ENCODE measurements around the gene NCKAP5.

The NCKAP5 gene

GRCh38 chr2:132915812-132916549 is 652.3 kb downstream of the NCKAP5 start:
- Histone ChIP-seq H3K27me3 (replicated peaks; ENCODE audit: control insufficient read depth, insufficient read depth, low read length) (no peaks in the 10 kb centered on the region), H3K36me3 (ENCODE audit: control insufficient read depth, insufficient read depth, low read length) (no peaks in the 10 kb centered on the region), H3K4me3 (replicated peaks; ENCODE audit: low read depth, low read length) (no peak overlapping the region)
- TF ChIP-seq, protein P1, sequence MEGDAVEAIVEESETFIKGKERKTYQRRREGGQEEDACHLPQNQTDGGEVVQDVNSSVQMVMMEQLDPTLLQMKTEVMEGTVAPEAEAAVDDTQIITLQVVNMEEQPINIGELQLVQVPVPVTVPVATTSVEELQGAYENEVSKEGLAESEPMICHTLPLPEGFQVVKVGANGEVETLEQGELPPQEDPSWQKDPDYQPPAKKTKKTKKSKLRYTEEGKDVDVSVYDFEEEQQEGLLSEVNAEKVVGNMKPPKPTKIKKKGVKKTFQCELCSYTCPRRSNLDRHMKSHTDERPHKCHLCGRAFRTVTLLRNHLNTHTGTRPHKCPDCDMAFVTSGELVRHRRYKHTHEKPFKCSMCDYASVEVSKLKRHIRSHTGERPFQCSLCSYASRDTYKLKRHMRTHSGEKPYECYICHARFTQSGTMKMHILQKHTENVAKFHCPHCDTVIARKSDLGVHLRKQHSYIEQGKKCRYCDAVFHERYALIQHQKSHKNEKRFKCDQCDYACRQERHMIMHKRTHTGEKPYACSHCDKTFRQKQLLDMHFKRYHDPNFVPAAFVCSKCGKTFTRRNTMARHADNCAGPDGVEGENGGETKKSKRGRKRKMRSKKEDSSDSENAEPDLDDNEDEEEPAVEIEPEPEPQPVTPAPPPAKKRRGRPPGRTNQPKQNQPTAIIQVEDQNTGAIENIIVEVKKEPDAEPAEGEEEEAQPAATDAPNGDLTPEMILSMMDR (IDR thresholded peaks at IDR 0.05; ENCODE audit: insufficient read depth, low read length, poor library complexity, severe bottlenecking) = no peak
- no peak for DNase-seq (ENCODE audit: extremely low read depth, insufficient read length)

DNA sequence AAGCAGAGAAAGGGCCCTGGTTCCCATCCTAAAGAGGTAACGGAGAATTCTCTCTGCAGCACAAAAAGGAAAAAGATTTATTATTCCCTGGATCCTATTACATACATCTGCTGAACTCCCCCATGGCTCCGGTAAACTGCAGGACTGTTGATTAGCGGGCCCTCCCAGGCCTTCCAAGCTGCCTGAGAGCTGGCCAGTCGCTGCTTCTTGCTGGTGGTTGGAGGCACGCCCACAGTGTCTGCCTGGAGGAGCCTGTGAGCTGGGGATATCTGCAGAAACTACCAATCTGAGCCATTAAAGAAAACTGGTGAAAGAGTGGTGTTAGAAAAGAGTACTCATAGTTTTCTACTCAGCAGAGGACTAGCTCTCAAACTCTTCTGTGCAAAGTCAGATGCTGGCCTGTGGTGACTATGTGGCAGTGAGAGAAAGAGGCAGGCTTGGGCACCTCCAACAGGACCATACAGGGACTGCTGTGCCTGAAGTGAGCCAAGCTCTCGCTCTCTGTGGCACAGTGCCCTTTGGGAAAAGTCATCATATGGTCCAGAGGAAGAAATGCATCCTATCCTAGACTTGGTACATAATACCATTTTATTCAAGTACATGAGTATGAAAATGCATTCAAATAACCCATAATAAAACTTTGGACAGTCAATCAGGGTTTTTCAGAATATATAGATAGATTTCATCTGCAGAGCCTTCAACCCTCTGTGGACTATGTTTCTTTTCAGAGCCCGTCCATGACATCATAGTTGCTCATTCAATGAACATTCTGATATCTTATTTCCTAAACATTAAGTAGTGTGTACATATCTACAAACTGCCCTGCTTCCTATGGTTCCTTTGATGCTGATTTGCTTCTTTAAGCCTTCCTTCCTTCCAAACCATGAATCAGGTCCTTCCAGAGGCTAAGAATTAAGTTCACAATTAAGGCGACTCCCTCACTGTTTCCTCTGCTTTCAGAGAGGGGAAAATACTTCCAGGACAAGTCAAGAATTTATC is 656.2 kb downstream of the NCKAP5 start:
- H3K27me3 ChIP-seq (replicated peaks; ENCODE audit: control insufficient read depth, insufficient read depth, low read length) = no peaks in the 10 kb centered on the region
- TF ChIP-seq, protein P1 (IDR thresholded peaks at IDR 0.05; ENCODE audit: insufficient read depth, low read length, poor library complexity, severe bottlenecking) = no peak
- no peak for DNase-seq (ENCODE audit: extremely low read depth, insufficient read length)

DNA sequence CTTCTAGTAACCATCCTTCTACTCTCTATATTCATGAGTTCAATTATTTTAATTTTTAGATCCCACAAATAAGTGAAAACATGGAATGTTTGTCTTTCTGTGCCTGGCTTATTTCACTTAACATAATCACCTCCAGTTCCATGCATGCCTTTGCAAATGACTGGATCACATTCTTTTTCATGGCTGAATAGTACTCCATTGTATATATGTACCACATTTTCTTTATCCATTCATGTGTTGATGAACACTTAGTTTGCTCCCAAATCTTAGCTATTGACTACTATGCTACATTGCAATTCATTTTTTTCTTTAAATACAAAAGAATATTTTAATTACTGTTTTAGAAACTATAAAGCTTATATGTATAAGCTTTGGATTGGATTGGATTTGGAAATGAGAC is 657.8 kb downstream of the NCKAP5 start:
- DNase-seq (ENCODE audit: extremely low read depth, insufficient read length) = no peak
- Histone ChIP-seq H3K4me3 (replicated peaks; ENCODE audit: low read depth, low read length) (no peak overlapping the region), H3K36me3 (ENCODE audit: control insufficient read depth, insufficient read depth, low read length) (no peaks in the 10 kb centered on the region), H3K27me3 (replicated peaks; ENCODE audit: control insufficient read depth, insufficient read depth, low read length) (no peaks in the 10 kb centered on the region)
- TF ChIP-seq, protein P1 (IDR thresholded peaks at IDR 0.05; ENCODE audit: insufficient read depth, low read length, poor library complexity, severe bottlenecking) = no peak

More for the DNA sequence above, 656.2 kb downstream of the NCKAP5 start:
- Histone ChIP-seq H3K4me3 (replicated peaks; ENCODE audit: low read depth, low read length) (no peak overlapping the region), H3K36me3 (ENCODE audit: control insufficient read depth, insufficient read depth, low read length) (no peaks in the 10 kb centered on the region)

GRCh38 chr2:132909427-132909826 is 658.8 kb downstream of the NCKAP5 start:
- TF ChIP-seq, protein P1 (IDR thresholded peaks at IDR 0.05; ENCODE audit: insufficient read depth, low read length, poor library complexity, severe bottlenecking) = no peak
- Histone ChIP-seq H3K36me3 (ENCODE audit: control insufficient read depth, insufficient read depth, low read length) (no peaks in the 10 kb centered on the region), H3K4me3 (replicated peaks; ENCODE audit: low read depth, low read length) (no peak overlapping the region), H3K27me3 (replicated peaks; ENCODE audit: control insufficient read depth, insufficient read depth, low read length) (no peaks in the 10 kb centered on the region)
- no peak for DNase-seq (ENCODE audit: extremely low read depth, insufficient read length)

DNA sequence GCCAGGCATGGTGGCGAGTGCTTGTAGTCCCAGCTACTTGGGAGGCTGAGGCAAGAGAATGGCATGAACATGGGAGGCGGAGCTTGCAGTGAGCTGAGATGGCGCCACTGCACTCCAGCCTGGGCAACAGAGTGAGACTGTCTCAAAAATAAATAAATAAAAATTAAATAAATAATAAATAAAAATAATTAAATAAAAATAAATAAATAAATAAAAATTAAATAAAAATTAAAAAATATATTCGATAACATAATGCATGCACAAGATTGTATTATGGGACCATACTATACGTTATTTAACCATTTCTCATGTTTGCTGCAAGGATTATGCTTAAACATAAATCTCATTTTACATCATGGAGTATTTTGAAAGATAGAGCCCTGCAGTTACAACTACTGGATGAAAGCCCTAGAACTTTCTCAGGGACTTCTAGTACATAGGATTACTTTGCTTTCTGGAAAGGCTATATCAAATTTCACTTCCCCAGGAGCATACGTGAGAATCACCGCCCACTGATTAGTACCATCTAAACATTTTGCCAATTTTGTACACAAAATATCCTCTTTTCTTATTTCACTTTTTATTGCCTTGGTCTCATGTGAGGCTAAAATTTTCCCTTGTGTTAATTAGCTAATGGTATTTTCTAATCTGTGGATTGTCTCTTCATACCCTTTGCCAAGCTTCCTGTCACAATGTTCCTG is 664.0 kb downstream of the NCKAP5 start:
- H3K4me3 ChIP-seq (replicated peaks; ENCODE audit: low read depth, low read length) = no peak overlapping the region
- DNase-seq (ENCODE audit: extremely low read depth, insufficient read length) = no peak
- H3K36me3 ChIP-seq (ENCODE audit: control insufficient read depth, insufficient read depth, low read length) = no peaks in the 10 kb centered on the region
- TF ChIP-seq, protein P1 (IDR thresholded peaks at IDR 0.05; ENCODE audit: insufficient read depth, low read length, poor library complexity, severe bottlenecking) = no peak
- no peaks in the 10 kb centered on the region for H3K27me3 ChIP-seq (replicated peaks; ENCODE audit: control insufficient read depth, insufficient read depth, low read length)

Data from GM06990 (cell line).